Hepatocyte (in vitro differentiated cells): Measurements from ENCODE around the gene KNOP1.

ENCODE experiments used
- CTCF ChIP-seq: fragments of 200-600 bp; sonication (generic); IDR thresholded peaks from 2 replicates; pipeline ENCODE4 v1.5.1; 2016; ENCODE audit warnings: antibody characterized with exemption, mild to moderate bottlenecking; ENCODE audit not compliant: poor library complexity
- EZH2 ChIP-seq: fragments of 200-600 bp; sonication (generic); IDR thresholded peaks from 2 replicates; pipeline ENCODE4 v1.6.1; 2016; ENCODE audit warnings: antibody characterized with exemption, mild to moderate bottlenecking, borderline replicate concordance

- TF ChIP-seq CTCF (no peak), EZH2 (no peak)
Measured at GRCh38 chr16:19699472-19699871, 18.6 kb downstream of the KNOP1 start.
